Inflammatory macrophage treated with lipopolysaccharide for 4 hours (primary cell): ENCODE data around the gene SORT1.
"Not testable (repeated sequence)": the region's sequence is repeated elsewhere in the genome, so short reads cannot be mapped to it uniquely, and the experiment has no call there.

Experiments used
- DNase-seq: peaks from one replicate; pipeline ENCODE4 v3.0.0-alpha.2; 2020

The SORT1 gene

DNA sequence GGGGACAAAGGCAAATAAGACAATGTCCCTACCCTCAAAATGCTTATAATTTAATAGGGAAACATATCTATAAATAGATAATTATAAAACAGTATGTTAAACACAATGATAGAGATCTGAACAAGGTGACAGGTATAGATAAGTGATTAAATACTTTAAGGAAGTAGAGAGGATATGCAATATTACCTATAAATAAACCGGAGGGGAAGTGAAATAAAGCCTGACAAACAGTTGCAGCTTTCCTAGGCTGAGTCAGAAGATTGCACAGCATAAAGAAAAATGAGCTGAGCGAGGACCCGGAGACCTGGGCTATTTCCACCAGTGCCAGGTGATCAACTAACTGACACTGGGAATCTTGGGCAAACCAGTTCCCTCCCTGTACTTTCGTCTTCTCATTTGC lies 103.2 kb downstream of the SORT1 start:
- DNase-seq, result peak; percentile 23

- no peak for DNase-seq
Measured at GRCh38 chr1:109293026-109293425, 104.7 kb downstream of the SORT1 start.

- DNase-seq, result no peak
Measured at GRCh38 chr1:109292364-109292763, 105.4 kb downstream of the SORT1 start.

GRCh38 chr1:109290998-109291397 lies 106.7 kb downstream of the SORT1 start:
- DNase-seq, result peak; percentile 78

DNA sequence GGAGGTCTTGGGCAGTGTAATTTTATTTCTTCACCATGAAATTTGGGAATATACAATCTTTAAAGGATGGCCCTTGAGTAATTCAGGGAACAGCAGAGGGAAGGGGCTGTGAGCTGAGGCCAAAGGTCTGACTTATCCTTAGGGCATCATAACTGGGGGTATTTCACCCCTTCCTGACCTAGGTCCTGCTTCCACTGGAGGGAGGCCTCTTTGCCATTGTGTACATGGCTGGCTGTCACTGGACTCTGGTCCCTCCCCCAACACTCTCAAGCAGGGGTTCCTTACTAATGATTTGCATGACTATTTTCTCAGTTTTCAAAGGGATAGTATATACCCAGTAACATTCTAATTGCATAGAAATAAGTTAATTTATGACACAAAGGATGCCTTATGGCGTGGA lies 107.6 kb downstream of the SORT1 start:
- DNase-seq, result no peak

- not testable (repeated sequence) for DNase-seq
Measured at GRCh38 chr1:109286762-109287161, 111.0 kb downstream of the SORT1 start.

DNA sequence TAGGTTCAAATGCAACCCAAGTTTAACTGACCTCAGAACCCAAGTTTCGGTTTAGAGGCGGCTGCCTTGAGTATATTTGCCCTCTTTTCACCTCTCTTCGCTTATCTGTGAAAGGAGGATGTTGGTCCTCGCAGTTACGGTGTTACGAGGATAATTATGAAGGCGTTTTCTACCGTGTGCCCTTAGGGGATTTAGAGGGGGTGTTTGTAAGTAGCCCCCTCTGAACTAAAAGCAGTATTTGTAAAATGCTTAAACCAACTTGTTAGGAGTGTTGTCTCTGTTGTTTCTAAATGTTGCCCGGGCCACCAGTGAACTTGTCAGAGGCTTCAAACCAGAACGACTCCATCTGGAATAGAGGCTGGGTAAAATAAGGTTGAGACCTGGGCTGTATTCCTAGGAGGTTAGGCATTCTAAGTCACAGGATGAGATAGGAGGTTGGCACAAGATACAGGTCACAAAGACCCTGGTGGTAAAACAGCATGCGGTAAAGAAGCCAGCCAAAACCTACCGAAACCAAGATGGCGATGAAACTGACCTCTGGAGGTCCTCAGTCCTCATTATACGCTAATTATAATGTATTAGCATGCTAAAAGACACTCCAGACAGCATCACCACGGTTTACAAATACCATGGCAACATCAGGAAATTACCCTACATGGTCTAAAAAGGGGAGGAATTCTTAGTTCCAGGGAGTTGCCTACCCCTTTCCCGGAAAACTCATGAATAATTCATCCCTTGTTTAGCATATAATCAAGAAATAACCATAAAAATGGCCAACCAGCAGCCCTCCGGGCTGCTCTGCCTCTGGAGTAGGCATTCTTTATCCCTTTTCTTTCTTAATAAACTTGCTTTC lies 113.7 kb downstream of the SORT1 start:
- no peak for DNase-seq

- peak; percentile 93 for DNase-seq
Measured at GRCh38 chr1:109282952-109283747, 114.6 kb downstream of the SORT1 start, which contains the start of gene PSRC1. TSS of gene PSRC1 (minus strand) at chr1:109283145.

DNA sequence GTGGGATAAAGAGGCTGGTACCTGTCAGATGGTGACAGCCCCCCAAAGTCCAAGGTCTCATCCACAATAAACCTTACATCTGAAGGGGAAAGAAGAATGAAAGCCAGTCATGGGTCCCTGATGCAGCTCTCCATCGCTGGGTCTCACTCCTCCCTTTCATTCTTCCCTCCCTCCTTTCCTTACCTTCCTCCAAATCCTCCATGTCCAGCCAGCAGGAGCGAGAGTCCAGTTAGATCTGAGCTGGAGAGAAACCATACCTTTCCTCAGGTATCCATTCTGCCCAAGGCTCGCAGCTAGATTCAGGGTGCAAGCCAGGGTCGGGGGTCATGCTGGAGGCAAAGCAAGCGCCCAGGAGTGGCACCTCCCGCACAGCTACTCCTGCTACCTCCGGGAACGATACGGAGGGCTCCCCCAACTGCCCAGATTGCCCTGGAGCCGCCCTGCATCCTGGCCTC lies 115.2 kb downstream of the SORT1 start:
- DNase-seq, result no peak

DNA sequence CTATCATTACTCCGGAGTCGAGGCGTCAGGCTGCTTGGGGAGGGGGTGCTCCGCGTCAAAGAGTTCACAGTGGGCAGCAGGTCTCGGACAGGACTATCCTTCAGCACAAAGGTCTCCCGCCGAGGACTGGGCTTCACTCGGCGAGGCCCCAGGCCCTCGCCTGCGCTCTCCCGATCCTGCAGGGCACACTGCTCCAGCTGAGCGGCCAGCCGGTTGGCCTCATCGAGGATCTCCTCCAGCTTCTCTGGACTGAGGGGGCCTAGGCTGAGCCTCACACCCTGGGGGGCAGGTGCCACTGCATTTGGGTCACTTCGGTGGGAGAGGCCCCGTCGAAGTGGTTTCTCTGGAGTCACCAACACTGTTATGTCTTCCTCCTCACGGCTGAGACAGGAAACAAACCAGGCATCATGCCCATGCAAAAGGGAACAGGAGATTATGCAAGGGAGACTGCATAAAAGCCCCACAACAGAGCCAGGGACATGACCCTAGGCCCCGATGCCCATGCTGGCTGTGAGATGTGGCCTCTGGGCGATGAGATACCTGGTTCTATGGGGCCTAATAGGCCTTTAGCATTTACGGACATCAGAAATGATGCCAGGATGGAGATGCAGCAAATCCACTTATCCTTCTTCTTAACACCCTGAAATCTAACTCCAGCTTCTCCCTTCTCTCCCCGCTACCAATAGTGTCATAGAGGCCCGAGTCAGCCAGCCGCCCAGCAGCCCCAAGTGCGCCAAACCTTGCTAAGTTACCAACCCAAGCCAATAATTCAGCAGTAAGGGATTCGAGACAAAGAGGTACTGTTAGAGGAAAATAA lies 115.8 kb downstream of the SORT1 start:
- peak; percentile 60 for DNase-seq

- no peak for DNase-seq
Measured at GRCh38 chr1:109280862-109281261, 116.9 kb downstream of the SORT1 start.

DNA sequence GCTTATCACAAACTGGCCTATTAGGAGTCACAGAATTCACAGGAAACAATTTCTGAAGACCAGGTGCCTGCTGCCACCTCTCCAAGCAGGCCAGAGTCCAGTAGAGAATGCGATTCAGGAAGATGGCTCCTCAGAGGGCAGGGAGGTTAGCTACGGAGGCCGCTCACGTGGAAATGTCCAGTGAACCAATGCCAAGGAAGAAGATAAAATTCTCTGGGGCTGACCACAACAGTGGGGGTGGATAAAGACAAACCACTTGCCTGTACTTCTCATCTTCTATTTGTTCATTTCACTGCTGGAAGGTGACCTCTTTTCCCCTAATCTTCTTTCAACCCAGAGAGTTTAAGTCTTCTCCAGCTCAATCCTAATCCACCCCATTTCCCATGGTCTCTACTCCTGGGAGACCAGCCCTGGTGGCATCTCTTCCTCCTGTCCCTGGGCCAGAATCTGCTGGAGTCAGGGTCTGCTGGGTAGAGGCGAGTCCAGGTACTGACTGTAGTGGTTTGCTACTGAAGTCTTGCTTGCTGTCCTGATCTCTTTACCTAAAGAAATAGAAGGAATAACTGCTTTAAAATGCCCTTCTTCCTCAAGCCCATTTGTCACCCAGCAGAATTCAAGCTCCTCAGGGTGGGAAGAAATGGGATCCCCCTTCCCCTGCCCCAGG lies 118.0 kb downstream of the SORT1 start:
- no peak for DNase-seq

- peak; percentile 71 for DNase-seq
Measured at GRCh38 chr1:109277434-109278204, 120.1 kb downstream of the SORT1 start.

GRCh38 chr1:109275706-109276345 lies 121.9 kb downstream of the SORT1 start:
- no peak for DNase-seq

- DNase-seq, result no peak
Measured at GRCh38 chr1:109274533-109275476, 122.9 kb downstream of the SORT1 start.

DNA sequence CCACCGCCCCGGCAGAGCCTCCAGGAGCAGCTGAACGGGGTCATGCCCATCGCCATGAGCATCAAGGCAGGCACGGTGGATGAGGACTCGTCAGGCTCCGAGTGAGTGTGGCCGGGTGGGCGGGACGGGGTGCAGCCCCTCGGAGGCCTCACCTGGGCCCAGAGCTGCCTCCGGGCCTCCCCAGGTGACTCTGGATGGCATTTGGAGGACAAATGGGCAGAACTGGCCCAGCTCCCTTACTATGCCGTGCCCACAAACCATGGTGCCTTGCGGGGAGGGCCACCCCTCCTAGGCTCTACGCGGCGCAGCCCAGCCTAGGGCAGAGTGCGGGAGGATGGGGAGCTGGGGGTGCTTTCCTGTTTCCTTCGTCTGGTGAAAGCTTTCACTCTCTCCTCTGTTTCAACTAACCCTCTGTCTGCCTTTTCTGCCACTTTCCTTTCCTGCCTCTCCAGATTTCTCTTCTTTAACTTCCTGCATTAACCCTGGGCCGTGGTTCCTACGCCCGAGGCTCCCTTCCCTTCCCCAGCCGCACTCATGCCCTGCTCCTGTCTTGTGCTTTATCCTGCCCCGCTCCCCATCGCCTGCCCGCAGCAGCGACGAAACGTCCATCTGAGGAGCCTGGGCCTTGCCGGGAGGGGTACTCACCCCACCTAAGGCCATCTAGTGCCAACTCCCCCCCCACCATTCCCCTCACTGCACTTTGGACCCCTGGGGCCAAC lies 124.0 kb downstream of the SORT1 start:
- no peak for DNase-seq

DNA sequence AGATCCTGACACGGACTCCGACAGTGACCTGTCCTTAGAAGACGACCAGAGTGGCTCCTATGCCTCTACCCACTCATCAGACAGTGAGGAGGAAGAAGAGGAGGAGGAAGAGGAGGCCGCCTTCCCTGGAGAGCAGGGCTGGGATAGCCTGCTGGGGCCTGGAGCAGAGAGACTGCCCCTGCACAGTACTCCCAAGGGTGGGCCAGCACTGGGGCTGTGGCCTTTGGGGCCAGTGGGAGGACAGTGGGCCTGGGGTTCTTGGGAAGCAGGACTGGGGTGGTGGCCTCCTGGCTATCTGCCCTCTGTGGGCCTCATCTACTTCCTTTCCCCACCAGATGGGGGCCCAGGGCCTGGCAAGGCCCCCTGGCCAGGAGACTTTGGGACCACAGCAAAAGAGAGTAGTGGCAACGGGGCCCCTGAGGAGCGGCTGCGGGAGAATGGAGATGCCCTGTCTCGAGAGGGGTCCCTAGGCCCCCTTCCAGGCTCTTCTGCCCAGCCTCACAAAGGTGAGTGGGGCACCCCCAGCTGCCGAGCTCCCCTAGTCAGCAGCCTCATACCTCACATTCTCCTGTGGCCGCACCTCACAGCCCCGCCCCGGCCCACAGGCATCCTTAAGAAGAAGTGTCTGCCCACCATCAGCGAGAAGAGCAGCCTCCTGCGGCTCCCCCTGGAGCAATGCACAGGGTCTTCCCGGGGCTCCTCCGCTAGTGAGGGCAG lies 124.7 kb downstream of the SORT1 start:
- no peak for DNase-seq

DNA sequence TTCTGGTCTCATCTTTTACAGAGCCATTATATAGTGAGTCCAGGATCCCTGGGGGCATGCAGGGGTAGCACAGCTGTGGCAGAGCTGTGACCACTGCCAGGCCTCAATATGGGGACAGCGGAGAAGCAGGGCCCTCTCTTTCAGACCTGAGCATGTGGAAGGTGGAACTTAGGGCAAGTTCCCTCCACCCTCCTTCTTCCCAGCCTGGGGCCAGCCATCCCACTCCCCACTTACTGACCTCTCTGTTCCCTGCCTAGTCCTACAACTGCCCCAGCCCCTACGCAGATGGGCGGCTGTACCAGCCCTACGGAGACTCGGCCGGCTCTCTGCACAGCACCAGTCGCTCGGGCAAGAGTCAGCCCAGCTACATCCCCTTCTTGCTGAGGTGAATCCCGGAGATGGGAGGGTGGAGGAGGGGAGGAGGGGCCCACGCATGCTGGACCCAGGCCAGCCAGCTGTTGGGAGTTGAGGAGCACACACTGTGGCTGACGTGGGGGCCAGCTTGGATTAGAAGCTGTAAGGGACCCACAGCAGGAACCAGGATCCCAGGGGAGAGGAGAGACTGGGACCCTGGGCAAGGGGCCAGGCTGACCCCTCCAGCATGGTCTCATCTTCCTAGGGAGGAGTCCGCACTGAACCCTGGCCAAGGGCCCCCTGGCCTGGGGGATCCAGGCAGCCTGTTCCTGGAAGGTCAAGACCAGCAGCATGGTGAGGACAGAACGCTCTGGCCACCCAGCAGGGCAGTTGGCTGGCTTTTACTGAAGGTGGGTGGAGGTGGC lies 125.5 kb downstream of the SORT1 start:
- no peak for DNase-seq
